Stimulated activated CD4-positive, alpha-beta T cell treated with anti-CD3 and anti-CD28 coated beads, Interleukin-4, amount 100 ng/mL, for 48 hours (primary cell): ENCODE measurements around the gene HLA-DMB.

ENCODE experiments used
- DNase-seq, 2 donors: peaks; one replicate each; pipeline ENCODE4 v3.0.0-alpha.2; 2020; ENCODE audit warnings: low read depth in 2 of 2

Gene HLA-DMB

DNA sequence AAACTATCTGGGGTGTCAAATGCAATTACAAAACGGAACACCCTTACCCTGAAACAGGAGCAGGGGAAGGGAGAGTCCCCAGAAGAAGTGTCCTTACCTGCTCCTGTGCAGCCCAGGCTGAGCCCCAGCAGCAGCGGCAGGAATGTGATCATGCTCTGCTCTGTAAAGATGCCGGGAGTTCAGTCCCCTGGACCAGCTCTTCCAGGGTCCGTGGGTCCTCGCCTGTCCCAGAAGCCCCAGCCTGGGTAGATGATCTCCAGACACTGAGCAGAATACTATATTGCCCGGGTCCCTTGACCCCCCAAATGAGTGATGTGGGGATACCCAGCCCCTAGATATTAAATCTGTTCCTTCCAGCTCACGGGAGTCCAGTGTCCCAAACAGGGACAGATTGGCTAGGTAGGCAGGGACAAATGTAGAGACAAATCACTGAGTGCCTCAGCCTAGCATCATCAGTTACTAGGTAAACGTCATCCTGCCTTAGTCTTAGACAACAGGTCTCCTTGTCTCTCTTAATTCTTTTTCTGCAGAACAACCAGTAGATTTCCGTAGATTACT lies at the start of gene HLA-DMB:
HLA-DMB (minus strand) TSS at position 373 of the 558 bp plus-strand sequence; CDS start at position 152, 221 bp downstream.
- no peak for DNase-seq

DNA sequence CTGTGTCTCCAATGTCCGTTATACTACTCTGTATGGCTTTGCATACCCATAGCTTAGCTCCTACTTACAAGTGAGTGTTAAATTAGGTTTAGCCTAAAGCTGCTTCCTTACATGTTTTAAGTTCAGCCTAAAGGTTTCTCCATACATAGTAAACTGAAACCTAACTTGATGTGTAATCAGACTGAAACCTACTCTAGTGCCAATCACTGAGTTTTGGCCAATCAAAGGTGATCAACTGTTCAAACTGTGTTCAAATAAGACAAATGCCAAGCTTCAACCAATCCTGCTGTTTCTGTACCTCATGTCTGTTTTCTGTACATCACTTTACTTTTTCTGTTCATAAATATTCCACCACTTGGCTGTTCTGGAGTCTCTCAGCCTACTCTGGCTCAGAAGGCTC lies 48.5 kb upstream of the HLA-DMB start:
- no peak for DNase-seq

DNA sequence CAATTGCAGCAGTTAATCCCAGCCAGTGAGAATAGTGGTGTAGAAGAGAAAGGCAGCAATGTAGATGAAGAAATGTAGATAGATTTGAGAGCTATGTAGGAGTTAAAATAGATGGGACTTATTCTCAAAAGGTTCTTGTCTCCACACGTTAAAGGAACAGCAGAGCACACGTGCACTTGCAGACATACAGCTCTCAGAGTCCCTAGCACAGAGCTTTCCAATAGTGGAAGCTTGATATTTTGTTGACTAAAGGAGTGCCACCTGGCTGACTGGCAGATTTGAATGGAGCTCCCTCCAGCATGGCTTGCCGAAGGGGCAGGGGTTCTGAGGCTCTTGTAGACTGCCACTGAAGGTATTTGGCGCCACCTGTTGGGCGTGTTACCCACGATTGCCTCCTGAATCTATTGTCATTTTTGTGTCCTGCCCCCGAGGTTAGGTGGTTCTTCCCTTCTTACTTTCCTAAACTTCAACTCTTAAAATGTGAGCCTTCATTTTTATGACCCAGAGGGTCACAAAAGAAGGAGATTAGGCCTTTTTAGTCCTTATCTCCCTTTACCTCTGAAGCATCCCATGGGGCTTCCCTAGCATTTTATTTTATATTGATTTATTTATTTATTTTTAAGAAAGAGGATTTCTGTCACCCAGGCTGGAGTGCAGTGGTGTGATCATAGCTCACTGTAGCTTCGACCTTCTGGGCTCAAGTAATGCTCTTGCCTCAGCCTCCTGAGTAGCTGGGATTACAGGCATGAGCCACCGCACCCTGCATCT lies 44.0 kb upstream of the HLA-DMB start:
- peak; percentile 85 to 91 for DNase-seq

DNA sequence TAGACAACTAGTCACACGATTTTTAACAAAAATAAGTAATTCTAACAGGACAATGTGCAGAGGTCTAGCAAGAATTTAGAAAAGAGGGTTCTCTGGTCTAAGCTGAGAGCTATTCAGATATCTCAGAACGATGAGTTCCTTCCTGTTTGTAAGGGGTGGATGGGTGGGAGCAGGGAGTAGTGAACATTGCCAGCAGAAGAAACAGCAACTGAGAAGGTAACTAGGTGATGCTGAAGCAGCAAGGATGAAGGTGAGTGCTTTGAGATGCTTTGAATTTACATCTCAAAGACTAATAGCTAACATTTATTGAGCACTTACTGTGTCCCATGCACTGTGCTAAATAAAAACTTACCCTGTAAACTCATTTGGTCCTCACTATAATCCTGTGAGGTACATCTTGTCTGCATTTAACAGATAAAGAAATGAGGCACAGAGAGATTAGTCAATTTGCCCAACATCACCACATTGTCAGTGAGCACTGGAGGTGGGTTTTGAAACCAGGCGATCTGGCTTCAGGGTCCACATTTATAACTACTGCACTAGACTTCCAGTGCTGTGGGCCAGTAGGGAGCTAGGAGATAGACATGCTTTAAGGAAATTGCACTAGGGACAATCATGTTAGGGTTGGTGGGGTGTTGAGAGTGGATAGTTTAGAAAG lies 43.3 kb upstream of the HLA-DMB start:
- DNase-seq, result no peak

DNA sequence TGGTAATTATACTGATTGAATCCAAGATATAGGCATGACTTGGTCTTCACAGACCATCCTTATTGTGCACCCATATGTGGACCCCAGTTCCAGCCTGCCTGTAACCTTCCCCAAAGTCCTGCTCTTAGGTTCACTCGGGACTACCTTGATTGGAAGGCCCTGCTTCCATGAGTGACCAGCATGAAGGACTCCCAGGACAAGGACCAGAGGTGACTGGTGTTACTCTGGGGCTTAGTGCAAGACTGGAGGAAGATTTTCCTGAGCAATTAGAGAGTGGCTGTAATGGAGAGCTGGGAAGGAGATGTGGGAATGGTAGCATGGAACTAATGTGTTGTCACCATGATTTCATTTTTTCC lies 42.6 kb upstream of the HLA-DMB start:
- no peak for DNase-seq

DNA sequence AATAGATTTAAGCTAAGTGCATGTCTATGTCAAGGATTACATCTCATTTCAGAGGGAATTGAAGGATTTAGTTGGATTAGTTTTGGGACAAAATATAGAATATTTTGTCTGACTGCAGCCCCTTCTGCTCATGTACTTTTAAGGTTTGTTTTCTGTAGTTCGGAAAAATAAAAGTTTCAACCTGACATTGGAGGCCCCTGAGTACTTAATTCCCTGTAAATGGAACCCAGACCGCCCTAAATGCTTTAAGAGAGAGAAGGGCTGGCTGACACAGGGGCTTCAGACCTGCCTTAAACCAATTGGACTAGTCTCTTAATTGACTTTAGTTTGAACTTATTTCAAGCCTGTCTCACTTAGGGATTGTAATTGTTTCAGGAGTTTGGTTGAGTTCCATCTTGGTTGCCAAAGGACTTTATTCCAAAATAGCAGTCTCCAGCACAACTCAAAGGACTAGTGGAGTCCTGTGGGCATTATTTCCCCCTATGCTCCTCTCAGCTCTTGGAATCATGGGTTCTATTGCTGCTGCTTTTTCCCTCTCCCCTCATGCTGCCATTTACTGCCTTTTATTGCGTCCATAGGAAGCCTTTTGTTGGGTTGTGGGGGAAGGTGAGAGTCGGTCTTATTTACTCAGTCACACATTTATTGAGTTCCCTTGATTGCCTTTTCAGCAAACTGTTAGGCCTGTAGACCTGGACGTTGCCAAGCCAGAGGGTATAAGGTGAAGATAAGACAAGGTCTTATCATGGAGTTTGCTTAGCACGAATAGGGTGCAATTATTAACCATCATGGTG lies 42.1 kb upstream of the HLA-DMB start:
- DNase-seq, result no peak

DNA sequence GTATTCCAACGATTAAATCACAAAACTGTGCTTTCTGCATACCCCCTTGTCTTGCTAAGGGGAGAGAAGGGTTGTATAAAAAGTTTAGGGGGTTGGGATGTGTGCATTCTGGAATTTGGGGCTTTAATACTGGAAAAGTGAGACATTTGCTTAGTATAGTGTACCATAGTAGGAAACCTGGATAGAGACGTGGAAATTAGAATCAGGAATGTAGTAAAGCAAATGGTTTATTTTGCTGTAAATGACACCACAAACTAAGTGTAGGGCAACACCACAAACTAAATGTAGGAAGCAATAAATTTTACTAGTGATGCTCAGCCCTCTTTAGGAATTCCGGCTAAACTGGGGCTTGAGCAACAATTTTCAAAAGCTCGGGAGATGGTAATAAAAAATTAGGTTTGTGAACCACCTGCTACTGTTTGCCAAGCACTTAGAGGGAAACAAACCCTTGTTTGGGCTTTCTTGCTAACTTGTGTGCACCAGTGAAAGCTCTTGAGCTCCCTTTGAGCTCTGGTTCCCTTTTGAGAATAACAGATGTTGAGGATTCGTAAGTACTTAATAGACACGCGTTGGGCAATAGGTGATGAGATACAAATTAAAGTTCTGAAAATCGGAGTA lies 41.4 kb upstream of the HLA-DMB start:
- no peak for DNase-seq

DNA sequence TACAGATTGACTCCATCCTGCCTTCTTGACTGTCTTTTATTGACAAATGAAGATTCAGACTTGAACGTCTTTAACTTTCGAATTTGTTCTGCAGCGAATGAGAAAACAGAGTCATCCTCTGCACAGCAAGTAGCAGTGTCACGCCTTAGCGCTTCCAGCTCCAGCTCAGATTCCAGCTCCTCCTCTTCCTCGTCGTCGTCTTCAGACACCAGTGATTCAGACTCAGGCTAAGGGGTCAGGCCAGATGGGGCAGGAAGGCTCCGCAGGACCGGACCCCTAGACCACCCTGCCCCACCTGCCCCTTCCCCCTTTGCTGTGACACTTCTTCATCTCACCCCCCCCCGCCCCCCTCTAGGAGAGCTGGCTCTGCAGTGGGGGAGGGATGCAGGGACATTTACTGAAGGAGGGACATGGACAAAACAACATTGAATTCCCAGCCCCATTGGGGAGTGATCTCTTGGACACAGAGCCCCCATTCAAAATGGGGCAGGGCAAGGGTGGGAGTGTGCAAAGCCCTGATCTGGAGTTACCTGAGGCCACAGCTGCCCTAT lies 39.7 kb upstream of the HLA-DMB start:
- no peak for DNase-seq

DNA sequence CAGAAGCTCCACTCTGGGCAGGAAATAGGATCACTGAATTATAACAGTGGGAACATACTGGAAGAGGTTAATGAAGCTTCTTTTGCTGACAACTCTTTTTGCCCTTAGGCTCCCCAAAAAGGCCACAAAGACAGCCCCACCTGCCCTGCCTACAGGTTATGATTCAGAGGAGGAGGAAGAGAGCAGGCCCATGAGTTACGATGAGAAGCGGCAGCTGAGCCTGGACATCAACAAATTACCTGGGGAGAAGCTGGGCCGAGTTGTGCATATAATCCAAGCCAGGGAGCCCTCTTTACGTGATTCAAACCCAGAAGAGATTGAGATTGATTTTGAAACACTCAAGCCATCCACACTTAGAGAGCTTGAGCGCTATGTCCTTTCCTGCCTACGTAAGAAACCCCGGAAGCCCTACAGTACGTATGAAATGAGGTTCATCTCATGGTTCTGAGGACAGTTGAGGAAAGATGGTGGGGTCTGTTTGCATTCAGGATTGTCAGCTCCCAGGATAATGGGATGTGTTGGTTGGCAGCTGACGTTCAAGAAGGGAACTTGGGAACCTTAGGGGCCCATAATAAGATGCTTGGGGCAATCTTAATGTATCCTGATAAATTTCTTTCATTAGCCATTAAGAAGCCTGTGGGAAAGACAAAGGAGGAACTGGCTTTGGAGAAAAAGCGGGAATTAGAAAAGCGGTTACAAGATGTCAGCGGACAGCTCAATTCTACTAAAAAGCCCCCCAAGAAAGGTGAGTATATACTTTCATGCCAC lies 39.1 kb upstream of the HLA-DMB start:
- no peak for DNase-seq

DNA sequence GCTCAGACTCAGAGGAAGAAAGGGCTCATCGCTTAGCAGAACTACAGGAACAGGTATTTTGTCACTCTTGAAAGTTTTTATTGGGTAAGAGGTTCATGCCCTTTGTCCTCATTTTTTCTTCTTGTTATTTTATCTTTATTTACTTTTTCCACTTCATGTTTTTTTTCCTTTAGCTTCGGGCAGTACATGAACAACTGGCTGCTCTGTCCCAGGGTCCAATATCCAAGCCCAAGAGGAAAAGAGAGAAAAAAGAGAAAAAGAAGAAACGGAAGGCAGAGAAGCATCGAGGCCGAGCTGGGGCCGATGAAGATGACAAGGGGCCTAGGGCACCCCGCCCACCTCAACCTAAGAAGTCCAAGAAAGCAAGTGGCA lies 37.1 kb upstream of the HLA-DMB start:
- no peak for DNase-seq

DNA sequence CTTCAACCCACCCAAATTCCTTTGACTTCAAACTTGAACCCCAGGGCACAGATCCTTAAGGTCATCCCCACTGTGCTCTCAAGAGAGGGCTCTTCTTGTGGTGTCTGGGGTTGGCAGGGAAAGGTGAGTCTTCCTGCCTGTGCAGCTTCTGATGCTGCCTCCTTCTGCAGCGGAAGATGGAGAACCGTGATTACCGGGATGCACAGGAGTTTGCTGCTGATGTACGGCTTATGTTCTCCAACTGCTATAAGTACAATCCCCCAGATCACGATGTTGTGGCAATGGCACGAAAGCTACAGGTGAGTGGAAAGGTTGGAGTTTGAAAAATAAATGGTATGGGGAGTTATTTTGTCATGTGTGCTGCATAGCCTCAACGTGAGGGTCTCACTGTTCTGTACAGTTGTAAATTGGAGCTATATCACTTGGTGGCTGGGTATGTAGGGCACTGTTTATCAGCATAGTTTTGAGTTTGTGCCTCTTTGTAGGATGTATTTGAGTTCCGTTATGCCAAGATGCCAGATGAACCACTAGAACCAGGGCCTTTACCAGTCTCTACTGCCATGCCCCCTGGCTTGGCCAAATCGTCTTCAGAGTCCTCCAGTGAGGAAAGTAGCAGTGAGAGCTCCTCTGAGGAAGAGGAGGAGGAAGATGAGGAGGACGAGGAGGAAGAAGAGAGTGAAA lies 36.6 kb upstream of the HLA-DMB start:
- no peak for DNase-seq

DNA sequence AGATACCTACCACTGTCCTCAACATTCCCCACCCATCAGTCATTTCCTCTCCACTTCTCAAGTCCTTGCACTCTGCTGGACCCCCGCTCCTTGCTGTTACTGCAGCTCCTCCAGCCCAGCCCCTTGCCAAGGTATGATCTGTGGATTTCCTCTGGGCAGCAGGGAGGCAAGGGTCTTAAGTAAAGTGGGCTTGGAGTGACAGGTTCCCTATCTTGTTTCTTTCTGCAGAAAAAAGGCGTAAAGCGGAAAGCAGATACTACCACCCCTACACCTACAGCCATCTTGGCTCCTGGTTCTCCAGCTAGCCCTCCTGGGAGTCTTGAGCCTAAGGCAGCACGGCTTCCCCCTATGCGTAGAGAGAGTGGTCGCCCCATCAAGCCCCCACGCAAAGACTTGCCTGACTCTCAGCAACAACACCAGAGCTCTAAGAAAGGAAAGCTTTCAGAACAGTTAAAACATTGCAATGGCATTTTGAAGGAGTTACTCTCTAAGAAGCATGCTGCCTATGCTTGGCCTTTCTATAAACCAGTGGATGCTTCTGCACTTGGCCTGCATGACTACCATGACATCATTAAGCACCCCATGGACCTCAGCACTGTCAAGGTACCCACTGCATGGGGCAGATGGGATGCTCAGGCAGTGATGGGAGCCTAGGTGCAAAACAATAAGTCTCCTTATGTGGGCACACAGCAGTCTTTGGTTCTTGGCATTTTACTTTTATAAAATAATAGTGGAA lies 35.7 kb upstream of the HLA-DMB start:
- DNase-seq, result no peak

DNA sequence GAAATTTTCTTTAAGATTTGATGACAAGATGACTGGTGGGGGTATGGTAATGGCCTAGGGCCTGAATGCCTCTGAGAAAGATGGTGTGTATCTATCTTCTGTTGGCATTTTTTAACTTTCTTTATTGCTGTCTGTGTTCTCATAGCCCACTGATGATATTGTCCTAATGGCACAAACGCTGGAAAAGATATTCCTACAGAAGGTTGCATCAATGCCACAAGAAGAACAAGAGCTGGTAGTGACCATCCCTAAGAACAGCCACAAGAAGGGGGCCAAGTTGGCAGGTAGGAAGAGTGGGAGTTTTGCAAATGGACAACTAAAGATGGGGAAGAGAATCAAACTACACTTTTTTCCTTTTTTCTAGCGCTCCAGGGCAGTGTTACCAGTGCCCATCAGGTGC lies 35.1 kb upstream of the HLA-DMB start:
- no peak for DNase-seq

DNA sequence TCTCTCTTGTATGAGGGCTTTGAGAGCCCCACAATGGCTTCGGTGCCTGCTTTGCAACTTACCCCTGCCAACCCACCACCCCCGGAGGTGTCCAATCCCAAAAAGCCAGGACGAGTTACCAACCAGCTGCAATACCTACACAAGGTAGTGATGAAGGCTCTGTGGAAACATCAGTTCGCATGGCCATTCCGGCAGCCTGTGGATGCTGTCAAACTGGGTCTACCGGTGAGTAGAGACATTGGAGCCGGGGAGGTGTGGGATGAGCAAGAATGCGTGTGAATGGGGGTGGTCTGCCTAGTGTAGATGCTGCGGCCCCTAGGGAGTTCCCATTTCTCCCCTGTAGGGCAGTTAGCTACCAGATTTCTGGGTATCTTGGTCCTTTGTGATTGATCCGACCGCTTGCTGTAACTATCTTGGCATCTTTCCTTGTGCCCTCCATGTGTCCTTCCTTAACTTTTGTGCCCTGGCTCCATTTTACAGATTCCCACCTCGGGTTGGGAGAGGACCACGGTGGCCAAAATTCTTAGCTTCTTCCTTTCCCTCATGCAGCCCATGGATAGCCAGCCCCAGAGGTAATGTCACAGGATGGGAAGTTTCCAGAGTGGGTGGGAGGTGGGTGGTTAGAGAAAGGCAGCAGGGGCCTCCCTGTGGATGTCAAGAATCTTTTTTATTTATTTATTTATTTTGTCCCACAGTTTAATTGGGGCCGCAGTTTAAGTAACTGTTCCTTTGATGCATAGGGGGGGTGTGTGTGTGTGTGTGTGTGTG lies 33.9 kb upstream of the HLA-DMB start:
- no peak for DNase-seq

DNA sequence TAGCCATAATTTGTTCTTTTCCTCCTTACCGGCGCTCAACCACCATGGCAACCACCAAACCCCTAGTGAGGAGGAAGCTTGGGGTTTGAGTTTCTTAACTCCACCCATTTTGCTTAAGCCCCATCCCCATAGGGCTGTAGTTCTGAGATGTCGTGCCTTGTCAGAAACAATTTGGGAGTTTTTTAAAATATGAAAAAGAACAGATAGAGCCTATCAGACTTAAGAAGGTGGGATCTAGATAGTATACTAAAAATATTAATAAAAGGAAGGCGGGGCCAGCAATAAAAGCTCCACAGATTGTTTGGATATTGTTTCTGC lies 33.1 kb upstream of the HLA-DMB start:
- no peak for DNase-seq

DNA sequence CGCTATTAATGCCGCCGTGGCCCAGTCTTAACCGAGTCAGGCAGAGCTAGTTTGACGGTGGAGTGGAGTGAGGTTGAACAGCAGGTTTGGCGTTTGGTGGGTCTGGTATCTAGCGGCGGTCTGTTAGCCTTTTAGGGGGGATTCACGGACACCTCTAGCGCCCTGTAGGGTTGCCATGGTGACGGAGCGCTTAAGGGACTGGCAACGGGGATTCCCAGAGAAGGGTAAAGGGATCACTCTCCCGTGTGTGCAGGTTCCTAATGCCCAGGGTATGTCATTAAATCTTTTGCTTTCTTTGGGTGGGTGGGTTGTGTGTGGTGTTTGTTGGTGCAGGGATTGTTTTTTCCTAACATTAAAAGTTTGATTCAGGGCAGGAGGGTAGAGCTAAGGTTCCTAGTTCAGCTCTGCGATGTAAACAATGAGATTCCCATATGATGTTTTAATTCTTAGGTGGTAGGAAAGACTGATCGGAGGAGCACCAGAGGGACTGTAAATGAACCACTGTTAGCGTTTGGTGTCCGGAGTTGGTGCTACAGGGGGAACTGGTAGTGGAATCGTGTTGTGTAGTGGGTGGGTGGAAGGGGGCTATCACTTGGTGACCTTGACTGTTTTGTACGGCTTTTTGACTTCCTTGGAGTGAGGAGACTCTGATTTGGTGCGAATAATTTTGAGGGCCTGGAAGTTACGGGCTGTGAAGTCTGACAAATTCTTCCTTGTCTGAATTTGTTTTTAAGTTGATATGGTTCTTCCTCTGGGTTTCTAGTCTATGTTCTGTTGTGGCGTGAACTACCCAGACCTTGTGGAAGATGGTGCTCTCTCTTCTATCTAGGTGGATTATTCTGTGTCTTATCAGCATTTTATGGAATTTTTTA lies 32.6 kb upstream of the HLA-DMB start:
- DNase-seq, result peak in 1 of 2 donors; percentile 37

DNA sequence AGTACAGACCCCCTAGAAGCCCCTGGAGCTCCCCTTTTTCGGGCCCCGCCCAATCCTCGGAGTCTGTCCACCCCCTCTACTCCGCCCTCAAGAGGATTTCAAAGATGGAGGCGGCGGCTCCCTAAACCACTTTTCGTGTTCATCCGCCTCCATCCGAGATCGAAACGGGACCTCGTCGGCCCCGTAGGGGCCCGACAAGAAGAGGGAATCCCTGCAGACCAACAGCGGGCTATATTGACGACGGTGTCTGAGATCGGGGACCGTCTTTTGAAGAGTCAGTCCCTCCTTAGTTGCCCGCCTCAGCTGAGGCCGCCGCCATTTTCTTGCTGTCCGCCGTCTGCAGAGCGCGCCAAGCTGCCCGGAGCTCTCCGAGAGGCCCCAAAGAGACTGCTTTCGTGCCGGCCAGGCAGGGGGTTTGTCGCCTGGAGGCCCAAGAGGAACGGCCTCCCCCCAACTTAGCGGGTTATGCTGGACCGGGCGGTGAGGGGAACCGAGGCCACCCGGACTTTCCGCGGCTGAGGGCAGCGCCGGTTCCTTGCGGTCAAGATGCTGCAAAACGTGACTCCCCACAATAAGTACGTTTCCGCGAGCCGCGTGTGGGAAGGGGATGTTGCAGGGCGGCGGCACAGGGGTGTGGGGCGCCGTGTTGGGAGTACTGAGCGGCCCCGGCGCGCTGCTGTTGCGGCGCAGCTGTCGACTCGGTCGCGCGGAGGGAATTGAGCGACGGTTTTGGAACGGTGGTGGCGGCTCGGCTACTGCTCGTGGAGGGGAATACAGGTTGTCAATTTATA lies 31.7 kb upstream of the HLA-DMB start:
- DNase-seq, result peak in 1 of 2 donors; percentile 54
